GM19240 (cell line): ENCODE measurements around the gene KIAA2012.

ENCODE experiments used
- DNase-seq: peaks from one replicate; pipeline ENCODE4 v3.0.0; 2011; ENCODE audit warnings: low spot score; ENCODE audit not compliant: insufficient read length

KIAA2012 gene

GRCh38 chr2:202079310-202079709 lies 6.3 kb downstream of the KIAA2012 start:
- no peak for DNase-seq

DNA sequence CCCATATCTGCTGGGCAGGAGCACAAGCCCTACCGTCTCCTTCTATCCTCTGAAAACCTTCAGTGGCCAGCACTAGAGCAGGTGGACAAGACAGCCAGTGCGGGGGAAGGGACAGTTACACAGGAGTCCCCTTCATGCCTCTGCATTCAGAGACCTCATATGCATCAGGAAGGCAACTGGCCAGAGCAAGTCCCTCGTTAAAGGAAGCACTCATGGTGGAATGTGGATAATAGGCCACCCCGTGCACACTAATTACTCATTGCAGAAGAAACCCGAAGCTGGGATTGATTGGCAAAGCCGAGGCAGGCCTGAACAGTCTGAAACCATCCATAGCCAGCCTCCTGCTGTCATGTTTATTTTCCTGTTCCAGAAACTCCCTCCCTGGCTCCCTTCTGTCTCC lies 11.2 kb downstream of the KIAA2012 start:
- no peak for DNase-seq

- no peak for DNase-seq
Measured at GRCh38 chr2:202088777-202089176, 15.7 kb downstream of the KIAA2012 start.

DNA sequence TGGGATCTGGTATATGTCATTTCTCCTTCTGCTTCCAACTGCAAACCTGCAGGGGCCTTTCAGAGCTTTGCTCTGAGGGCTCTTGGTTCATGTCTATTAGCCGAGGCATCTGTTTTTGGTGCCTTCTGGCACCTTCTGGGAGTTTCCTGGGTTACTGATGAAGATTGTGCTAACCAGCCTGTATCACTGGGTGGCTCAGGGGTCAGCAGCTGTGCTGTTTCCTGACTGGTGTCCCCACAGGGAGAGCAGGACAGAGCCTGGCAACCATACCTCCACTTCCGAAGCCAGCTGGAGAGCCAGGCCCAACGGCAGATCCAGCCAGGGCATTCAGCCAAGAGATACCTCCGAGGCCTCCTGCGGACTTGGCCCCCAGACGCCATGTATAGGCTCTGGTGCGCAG lies 17.5 kb downstream of the KIAA2012 start:
- no peak for DNase-seq

DNA sequence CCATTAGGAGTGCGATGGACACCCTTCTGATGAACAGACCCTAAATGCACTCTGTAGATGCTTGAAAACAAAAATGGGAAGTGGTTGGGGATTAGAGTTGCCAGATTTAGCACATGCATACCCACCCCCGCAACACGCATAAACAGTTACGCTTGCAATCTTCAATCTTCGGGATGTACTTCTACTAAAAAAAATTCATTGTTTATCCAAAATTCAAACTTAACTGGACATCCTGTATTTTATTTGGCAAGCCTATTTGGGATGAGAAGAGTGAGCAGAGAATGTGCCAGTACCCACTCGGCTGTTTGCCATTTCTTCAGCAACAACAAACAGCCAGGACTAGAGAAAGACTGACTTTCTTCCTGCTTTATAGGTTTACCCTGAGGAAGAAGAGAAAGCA lies 18.4 kb downstream of the KIAA2012 start:
- no peak for DNase-seq

- DNase-seq, result no peak
Measured at GRCh38 chr2:202094426-202094986, 21.5 kb downstream of the KIAA2012 start.

DNA sequence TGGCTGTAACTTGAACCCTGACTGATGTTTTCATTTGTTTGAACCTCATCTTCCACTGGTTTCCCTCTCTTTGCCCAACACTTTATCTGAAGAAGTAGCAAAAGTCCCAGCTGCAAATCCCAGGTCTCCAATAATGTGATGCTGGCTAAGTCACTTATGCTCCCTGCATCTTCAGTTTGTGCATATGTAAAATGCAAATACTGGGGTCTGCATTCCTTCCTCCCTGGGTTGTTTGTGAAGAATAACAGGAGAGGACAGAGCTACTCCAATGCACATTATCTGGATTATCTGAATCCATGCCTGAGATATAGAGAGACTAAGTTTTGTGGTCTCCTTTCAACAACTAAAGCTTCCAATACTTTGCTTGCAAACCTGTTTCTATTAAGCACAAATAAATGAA lies 22.2 kb downstream of the KIAA2012 start:
- no peak for DNase-seq

GRCh38 chr2:202096736-202097135 lies 23.7 kb downstream of the KIAA2012 start:
- DNase-seq, result no peak

DNA sequence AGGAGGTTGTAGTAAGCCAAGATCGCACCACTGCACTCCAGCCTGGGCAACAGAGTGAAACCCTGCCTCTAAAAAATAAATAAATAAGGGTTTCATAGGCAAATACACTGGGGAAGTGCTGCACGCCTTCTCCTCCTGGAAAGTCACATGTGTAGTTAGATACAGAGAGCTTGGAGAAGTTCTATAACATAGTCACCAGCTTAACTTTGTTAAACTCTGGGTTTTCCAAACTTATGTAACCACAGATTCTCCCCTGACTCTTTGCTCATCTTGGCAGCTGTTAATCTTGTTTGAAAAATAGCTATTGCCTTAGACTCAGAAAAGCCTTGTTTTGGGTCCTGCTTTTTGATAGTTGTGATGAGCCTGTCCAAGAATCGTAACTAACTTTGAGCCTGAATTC lies 25.2 kb downstream of the KIAA2012 start:
- DNase-seq, result no peak

GRCh38 chr2:202099515-202099914 lies 26.5 kb downstream of the KIAA2012 start:
- DNase-seq, result no peak

DNA sequence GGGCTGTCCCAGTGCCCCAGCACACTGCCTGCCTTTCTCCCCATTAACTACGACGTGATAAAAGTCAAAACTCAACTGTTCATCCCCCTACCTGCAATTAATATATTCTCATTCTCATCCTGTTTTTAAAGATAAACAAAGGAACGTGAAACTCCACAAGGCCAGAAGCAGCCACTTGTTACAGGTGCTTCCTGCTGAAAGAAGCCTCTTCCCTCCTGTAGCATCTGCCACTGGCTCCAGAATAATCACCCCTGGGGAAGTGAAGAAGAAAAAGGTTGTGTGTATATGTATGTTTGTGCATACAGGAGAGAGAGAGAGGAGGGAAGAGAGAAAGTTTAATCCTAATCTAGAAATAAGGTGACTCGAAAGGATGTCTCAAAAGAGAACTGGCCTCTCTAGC lies 27.1 kb downstream of the KIAA2012 start:
- DNase-seq, result no peak

DNA sequence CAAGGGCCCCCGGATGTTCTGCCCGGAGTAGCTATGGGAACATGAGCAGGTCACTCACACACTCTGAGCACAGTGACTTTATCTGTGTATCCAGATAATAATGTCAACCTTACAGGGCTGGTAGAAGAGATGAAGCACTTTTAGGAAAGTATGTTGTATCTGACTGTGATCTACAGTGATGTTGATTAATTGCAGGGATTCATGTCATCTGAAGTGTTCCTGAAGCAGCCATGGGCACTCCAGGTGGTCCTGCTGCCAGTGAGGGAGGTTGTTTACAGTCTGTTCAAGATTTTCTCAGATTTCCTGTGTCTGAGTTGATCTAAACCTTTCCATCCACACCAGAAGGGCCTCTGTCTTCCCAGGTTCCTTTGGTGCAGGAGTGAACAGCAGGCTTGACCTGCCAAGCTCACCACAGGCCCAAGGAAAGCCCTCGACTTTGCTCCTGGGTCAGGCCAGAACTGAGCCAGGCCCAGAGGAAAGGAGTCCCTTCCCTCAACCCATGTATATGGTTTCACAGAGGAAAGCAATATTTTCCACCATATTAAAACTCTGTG lies 28.0 kb downstream of the KIAA2012 start:
- no peak for DNase-seq

GRCh38 chr2:202102425-202103000 lies 29.5 kb downstream of the KIAA2012 start:
- DNase-seq, result no peak

DNA sequence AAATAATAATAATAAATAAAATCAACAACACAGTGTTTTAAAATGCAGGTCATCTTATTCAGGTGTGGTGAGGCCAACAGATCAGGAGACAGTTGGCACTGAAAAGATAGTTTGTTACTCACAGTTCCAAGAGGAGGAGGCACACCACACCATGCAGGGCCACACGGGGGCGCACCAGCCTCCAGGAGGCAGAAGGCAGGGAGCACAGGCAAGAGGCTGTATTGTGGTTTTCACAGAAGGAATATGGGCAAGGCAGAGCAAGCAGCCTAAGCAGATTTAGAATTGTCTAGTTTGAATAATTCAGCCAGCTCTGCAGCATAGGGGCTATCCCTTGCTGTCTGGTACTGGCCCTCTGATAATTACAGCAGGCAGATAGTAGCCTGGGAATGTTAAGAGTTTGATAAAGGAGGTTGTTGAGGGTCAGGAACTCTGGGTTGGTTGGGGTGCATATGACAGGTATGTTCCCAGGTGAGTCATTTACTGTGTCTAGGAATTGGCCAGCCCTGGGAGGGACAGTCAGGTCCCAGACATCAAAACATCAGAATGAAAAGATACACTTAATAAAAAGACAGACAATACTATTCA lies 31.3 kb downstream of the KIAA2012 start:
- DNase-seq, result peak; percentile 15

DNA sequence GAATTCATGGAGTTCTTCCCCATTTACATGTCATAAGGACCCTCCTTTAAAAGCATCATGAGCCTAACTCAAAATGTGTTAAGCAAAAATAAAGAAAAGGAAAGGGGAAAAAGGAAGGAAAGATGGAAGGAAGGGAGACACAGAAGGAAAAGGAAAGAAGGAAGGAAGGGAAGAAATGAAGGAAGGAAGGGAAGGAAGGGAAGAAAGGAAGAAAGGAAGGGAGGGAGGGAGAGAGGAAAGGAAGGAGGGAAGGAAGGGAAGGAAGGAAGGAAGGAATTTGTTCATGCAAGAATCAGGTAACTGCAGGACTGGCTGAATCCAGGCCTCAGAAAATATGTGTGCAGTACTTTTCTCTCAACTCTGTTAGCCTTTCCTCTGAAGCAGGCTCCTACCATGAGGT lies 32.0 kb downstream of the KIAA2012 start:
- DNase-seq, result no peak

- no peak for DNase-seq
Measured at GRCh38 chr2:202108345-202108744, 35.3 kb downstream of the KIAA2012 start.

DNA sequence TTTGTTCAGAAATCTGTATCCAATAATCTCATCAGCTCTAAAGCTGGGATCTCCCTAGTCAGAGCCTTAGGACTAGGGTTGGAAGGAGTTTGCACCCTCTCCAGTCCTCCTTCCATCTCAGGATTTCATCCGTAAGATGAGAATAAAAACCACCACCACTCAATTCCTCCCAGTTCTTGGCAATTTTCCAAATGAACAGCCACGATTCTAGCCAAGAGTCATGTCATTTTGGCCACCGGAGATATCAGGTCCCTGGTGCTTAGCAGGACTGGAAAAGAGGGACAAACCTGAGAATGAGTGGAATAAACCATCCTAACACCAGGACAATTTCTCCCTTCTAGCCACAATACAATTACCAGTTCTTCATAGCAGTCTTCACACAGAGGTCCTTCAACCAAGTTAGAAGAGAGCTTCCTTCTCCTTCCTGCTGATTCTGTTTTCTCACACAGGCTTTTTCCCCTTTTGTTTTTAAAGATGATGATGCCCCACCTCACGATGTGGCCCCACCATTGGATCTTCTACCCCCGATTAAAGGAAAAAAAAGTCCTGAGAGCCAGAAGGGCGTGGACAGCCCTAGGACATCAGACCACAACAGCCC lies 36.2 kb downstream of the KIAA2012 start:
- no peak for DNase-seq

DNA sequence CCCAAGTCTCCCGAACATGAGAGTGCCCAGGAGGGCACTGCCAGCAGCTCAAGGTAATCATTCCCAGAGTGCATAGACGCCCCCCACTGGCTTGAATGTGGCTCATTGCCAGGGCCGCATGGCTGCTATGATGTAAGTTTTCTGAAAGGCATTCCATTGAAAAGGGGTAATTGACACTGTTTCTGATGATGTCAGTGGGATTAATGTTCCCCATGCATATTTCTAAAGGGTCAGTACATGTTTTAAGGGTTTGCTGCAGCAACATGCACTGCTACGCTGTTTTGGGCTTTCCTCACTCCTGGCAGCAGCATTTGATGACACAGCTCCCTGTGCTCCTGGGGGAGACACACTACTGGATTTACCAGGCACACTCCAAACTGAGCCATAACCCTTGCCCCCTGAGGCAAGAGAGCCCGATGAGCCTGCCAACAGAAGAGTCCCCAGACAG lies 36.7 kb downstream of the KIAA2012 start:
- no peak for DNase-seq

GRCh38 chr2:202110491-202110890 lies 37.4 kb downstream of the KIAA2012 start:
- DNase-seq, result no peak

GRCh38 chr2:202112041-202112440 lies 39.0 kb downstream of the KIAA2012 start:
- no peak for DNase-seq

DNA sequence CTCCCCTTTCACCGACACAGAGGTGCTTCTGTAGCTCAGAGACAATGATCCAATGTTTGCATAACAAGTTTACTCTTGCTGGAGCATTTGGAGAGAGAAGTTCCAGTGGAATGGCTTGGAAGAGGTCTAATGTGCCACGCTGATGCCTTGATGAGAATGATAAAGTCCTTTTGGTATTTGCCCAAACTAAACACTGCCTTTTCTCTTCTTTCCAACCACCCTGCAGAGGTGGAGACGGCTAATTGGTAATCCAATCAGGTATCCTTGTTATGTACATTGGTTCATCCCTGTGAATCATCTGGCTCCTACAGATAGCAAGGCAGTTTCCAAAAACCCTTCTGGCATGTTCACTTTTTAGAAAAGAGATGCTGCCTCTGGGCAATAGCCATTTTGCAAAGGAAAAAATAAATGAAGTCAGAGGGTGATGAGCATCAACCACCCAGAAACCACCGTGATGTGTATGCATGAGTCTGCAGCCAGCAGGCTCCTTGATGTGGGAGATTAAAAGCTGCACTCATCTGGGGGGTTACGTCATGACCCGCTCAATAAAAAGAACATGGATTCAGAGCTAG lies 40.6 kb downstream of the KIAA2012 start:
- no peak for DNase-seq

DNA sequence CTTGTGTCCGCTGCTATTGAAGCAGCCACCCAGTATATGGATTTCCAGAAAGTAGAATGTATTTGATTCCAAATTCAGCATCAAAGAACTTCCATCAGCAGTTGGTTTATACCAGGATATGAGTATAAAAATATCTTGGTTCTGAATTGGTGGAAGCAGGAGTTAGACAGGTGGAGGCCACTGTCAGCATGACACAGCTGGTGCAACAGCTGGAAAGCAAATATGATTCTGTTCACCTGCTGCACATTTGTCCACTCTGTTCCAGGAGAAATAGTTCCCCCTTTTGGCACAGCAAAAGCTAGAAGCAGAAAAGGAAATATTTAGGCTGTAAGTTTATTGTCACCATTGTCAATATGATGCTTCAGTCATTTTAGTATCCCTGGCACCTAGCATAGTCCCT lies 41.2 kb downstream of the KIAA2012 start:
- DNase-seq, result no peak
